OCI-LY1 (cell line): Measurements from ENCODE around the gene STMP1.

Experiments used
- H2AFZ ChIP-seq: fragments of 200-600 bp; sonication (generic), shearing (Covaris generic); 2 replicates; pipeline ENCODE4 v1.6.0; 2014; ENCODE audit warnings: antibody characterized with exemption, mild to moderate bottlenecking, low read length
- H3F3A ChIP-seq: fragments of 200-600 bp; sonication (generic), shearing (Covaris generic); 2 replicates; pipeline ENCODE4 v1.6.0; 2014; ENCODE audit warnings: mild to moderate bottlenecking, antibody characterized with exemption, low read length, moderate library complexity; ENCODE audit not compliant: insufficient read depth
- H3K27ac ChIP-seq: fragments of 200-600 bp; sonication (generic); 2 replicates; pipeline ENCODE4 v1.5.1; 2014; ENCODE audit warnings: low read length, mixed run types, mild to moderate bottlenecking, low read depth; ENCODE audit not compliant: poor library complexity, severe bottlenecking
- H3K27me3 ChIP-seq: fragments of 200-600 bp; sonication (generic); 2 replicates; pipeline ENCODE4 v1.6.0; 2014; ENCODE audit warnings: antibody characterized with exemption, mild to moderate bottlenecking, low read length, moderate library complexity; ENCODE audit not compliant: insufficient read depth
- H3K36me3 ChIP-seq: fragments of 200-600 bp; sonication (generic); 2 replicates; pipeline ENCODE4 v1.6.1; 2014; ENCODE audit warnings: mild to moderate bottlenecking, antibody characterized with exemption, low read length, moderate library complexity, mixed read lengths; ENCODE audit not compliant: insufficient read depth
- H3K4me1 ChIP-seq: fragments of 200-600 bp; sonication (generic); 2 replicates; pipeline ENCODE4 v1.5.1; 2014; ENCODE audit warnings: mild to moderate bottlenecking, low read length, moderate library complexity; ENCODE audit not compliant: insufficient read depth, severe bottlenecking
- H3K4me2 ChIP-seq: fragments of 200-600 bp; sonication (generic), shearing (Covaris generic); 2 replicates; pipeline ENCODE4 v1.6.1; 2014; ENCODE audit warnings: low read length
- H3K4me3 ChIP-seq: fragments of 200-600 bp; sonication (generic); 2 replicates; pipeline ENCODE4 v1.5.1; 2014; ENCODE audit warnings: low read length, low read depth, mild to moderate bottlenecking, mixed read lengths; ENCODE audit not compliant: poor library complexity, severe bottlenecking
- H3K79me2 ChIP-seq: fragments of 200-600 bp; shearing (Covaris generic); 2 replicates; pipeline ENCODE4 v1.6.1; 2016; ENCODE audit warnings: mixed run types, low read length, mixed read lengths; ENCODE audit not compliant: insufficient read depth
- H3K9ac ChIP-seq: fragments of 200-600 bp; sonication (generic), shearing (Covaris generic); 2 replicates; pipeline ENCODE4 v1.6.1; 2014; ENCODE audit warnings: mild to moderate bottlenecking, low read length, mixed read lengths
- H3K9me2 ChIP-seq: fragments of 200-600 bp; sonication (generic), shearing (Covaris generic); 2 replicates; pipeline ENCODE4 v1.6.1; 2014; ENCODE audit warnings: low read depth, mild to moderate bottlenecking, low read length, mixed read lengths
- H3K9me3 ChIP-seq: fragments of 200-600 bp; shearing (Covaris generic); 2 replicates; pipeline ENCODE4 v1.6.1; 2014; ENCODE audit warnings: low read length, mixed read lengths
- H4K20me1 ChIP-seq: fragments of 200-600 bp; sonication (generic), shearing (Covaris generic); 2 replicates; pipeline ENCODE4 v1.6.0; 2016; ENCODE audit warnings: mild to moderate bottlenecking, low read length; ENCODE audit not compliant: insufficient read depth
- EZH2 ChIP-seq: fragments of 200-600 bp; sonication (generic), shearing (Covaris generic); IDR thresholded peaks from 2 replicates; pipeline ENCODE4 v1.8.0; 2017; ENCODE audit warnings: borderline replicate concordance, mixed run types, mild to moderate bottlenecking, antibody characterized with exemption, low read length, moderate library complexity, mixed read lengths
- TF ChIP-seq, protein P1 (sequence below): fragments of 200-600 bp; sonication (generic), shearing (Covaris generic); IDR thresholded peaks from 2 replicates; pipeline ENCODE4 v1.5.1; 2017; ENCODE audit warnings: mild to moderate bottlenecking, antibody characterized with exemption, low read length, moderate library complexity, mixed read lengths

STMP1 gene

DNA sequence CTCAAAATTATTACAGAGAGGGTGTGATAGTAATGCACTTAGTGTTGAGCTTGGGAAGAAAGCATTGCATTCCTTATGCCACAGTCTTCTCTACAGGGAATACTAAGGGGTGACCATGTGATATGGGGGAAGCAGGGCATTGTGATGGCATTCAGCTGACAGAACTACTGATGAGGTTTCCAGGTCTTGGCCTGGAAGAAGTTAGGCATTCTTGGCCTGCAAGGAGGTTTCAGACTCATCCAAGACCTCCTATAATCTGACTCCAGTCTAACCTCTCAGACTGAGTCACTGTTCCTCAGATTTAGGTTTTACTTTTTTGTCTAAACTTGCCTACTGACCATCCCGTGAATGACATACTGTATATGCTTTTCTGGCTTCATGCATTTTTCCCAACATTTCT is 7.9 kb downstream of the STMP1 start:
- H3K36me3 ChIP-seq: peaks cover 35% of the 10 kb centered on the region
- H3K9me3 ChIP-seq: peaks cover 5% of the 10 kb centered on the region; the same call in 1 of the 2 replicates
- H3K79me2 ChIP-seq: peaks cover 51% of the 10 kb centered on the region
- no peaks in the 10 kb centered on the region for H3K27me3 ChIP-seq
- no peak for TF ChIP-seq EZH2
- TF ChIP-seq, protein P1, sequence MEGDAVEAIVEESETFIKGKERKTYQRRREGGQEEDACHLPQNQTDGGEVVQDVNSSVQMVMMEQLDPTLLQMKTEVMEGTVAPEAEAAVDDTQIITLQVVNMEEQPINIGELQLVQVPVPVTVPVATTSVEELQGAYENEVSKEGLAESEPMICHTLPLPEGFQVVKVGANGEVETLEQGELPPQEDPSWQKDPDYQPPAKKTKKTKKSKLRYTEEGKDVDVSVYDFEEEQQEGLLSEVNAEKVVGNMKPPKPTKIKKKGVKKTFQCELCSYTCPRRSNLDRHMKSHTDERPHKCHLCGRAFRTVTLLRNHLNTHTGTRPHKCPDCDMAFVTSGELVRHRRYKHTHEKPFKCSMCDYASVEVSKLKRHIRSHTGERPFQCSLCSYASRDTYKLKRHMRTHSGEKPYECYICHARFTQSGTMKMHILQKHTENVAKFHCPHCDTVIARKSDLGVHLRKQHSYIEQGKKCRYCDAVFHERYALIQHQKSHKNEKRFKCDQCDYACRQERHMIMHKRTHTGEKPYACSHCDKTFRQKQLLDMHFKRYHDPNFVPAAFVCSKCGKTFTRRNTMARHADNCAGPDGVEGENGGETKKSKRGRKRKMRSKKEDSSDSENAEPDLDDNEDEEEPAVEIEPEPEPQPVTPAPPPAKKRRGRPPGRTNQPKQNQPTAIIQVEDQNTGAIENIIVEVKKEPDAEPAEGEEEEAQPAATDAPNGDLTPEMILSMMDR: no peak
- no peak overlapping the region for H3K4me3 ChIP-seq
- no peaks in the 10 kb centered on the region for H3K9me2 ChIP-seq
- H3K9ac ChIP-seq: no peak overlapping the region
- H3K4me1 ChIP-seq: peaks cover under 1% of the 10 kb centered on the region
- H3K27ac ChIP-seq: no peak overlapping the region
- 0 out of 2 replicates have a peak, but pooled peaks cover under 1% of the 10 kb centered on the region for H3F3A ChIP-seq
- H2AFZ ChIP-seq: no peak overlapping the region
- no peaks in the 10 kb centered on the region; the same call in none of the 2 replicates for H4K20me1 ChIP-seq
- H3K4me2 ChIP-seq: no peak overlapping the region

DNA sequence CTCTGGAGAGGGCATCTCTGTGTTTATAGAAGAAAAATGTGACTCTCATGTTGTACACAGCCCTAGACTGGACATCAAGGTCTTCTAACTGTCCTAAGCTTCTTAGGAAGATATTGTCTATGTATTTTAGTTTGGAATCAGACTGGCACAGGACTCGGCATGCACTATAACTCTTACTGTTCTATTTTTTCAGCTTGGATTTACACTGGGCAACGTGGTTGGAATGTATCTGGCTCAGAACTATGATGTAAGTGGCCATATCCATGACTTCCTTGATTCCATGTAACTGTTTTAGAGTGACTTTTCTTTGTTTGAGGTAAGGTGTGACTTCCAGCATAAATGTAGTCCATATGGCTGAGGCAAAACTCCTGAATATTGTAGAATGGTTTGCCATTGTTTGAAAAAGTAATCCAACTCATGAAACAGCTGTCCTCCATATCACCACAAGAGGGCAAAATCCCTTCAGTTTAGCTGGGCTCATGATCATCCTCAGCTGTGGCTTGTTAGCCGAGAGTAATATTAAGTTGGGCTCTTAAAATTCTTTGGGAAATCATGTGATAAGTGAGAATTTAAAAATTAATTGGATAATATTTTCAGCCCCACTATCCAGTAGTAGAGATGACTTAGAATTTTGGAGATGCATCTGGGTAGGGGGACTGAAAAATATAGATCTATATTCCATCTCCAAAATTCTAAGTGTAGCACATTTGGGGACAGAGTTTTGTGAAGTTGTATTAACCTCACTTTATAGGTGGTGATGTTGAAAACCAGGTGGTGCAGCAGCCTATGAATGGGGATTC is 10.4 kb downstream of the STMP1 start:
- no peak overlapping the region for H3K4me3 ChIP-seq
- H3K27me3 ChIP-seq: no peaks in the 10 kb centered on the region
- H3K9ac ChIP-seq: no peak overlapping the region
- no peak overlapping the region for H3K27ac ChIP-seq
- peaks cover 34% of the 10 kb centered on the region for H3K79me2 ChIP-seq
- no peaks in the 10 kb centered on the region for H3F3A ChIP-seq
- peaks cover 5% of the 10 kb centered on the region; the same call in 1 of the 2 replicates for H3K9me3 ChIP-seq
- no peaks in the 10 kb centered on the region; the same call in none of the 2 replicates for H4K20me1 ChIP-seq
- H3K36me3 ChIP-seq: peaks cover 49% of the 10 kb centered on the region
- TF ChIP-seq, protein P1: peak; percentile 96
- TF ChIP-seq EZH2: no peak
- no peak overlapping the region for H2AFZ ChIP-seq
- H3K4me2 ChIP-seq: no peak overlapping the region
- H3K4me1 ChIP-seq: no peaks in the 10 kb centered on the region
- no peaks in the 10 kb centered on the region for H3K9me2 ChIP-seq

DNA sequence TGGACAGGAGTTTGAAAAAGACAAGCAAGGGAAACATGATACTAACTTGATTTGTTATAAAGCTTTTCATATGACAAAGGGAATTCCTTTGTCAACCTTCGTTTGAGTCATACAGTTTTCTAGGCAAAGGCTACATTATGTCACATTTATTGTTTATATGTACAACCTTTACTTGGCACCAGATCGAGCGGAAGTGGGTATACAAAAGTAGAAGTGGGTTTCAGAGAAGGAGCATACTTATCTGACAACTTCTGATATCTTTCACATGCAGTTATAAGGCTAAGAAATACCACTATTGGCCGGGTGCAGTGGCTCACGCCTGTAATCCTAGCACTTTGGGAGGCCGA is 11.0 kb downstream of the STMP1 start:
- TF ChIP-seq, protein P1: no peak
- no peak for TF ChIP-seq EZH2
- no peaks in the 10 kb centered on the region for H3K27me3 ChIP-seq
- H3K79me2 ChIP-seq: peaks cover 28% of the 10 kb centered on the region
- H3K4me1 ChIP-seq: no peaks in the 10 kb centered on the region
- H3K27ac ChIP-seq: no peak overlapping the region
- H3K4me3 ChIP-seq: no peak overlapping the region
- no peak overlapping the region for H3K4me2 ChIP-seq
- H3K9ac ChIP-seq: no peak overlapping the region
- H3K9me3 ChIP-seq: peaks cover 2% of the 10 kb centered on the region; the same call in 1 of the 2 replicates
- no peaks in the 10 kb centered on the region for H3F3A ChIP-seq
- H3K9me2 ChIP-seq: no peaks in the 10 kb centered on the region
- peaks cover 49% of the 10 kb centered on the region for H3K36me3 ChIP-seq
- no peak overlapping the region for H2AFZ ChIP-seq
- H4K20me1 ChIP-seq: no peaks in the 10 kb centered on the region; the same call in none of the 2 replicates
